HepG2 (cell line): ENCODE data around the gene SLC16A5. TPM values are rescaled to one million over a fixed set of nuclear protein-coding genes. Genes with fewer than 3 reads are reported as not detected.

Experiments used
- CBFB ChIP-seq: sonication (generic); formaldehyde crosslinking; IDR thresholded peaks from 2 replicates; pipeline ENCODE4 v1.4.0; 2020; ENCODE audit warnings: missing genetic modification reagents
- CEBPG ChIP-seq: IDR thresholded peaks from 2 replicates; pipeline ENCODE4 v1.6.1; 2016
- CHCHD3 ChIP-seq: sonication (generic); formaldehyde crosslinking; IDR thresholded peaks from 2 replicates; pipeline ENCODE4 v1.8.0; 2022; ENCODE audit warnings: mild to moderate bottlenecking, missing genetic modification reagents, moderate library complexity
- EEA1 ChIP-seq: sonication (generic); formaldehyde crosslinking; IDR thresholded peaks from 2 replicates; pipeline ENCODE4 v1.5.1; 2020; ENCODE audit warnings: mild to moderate bottlenecking, missing genetic modification reagents, borderline replicate concordance
- GZF1 ChIP-seq: sonication (generic); formaldehyde crosslinking; IDR thresholded peaks from 2 replicates; pipeline ENCODE4 v1.5.1; 2020; ENCODE audit warnings: mild to moderate bottlenecking, missing genetic modification reagents
- HDAC2 ChIP-seq: sonication (generic); formaldehyde crosslinking; IDR thresholded peaks from 2 replicates; pipeline ENCODE4 v1.4.0; 2020; ENCODE audit warnings: missing genetic modification reagents
- IRX3 ChIP-seq: sonication (generic); formaldehyde crosslinking; IDR thresholded peaks from 2 replicates; pipeline ENCODE4 v1.8.1; 2023; ENCODE audit warnings: mild to moderate bottlenecking, low read depth, missing genetic modification reagents, borderline replicate concordance
- KLF6 ChIP-seq: IDR thresholded peaks from 2 replicates; pipeline ENCODE4 v1.8.0; 2016; ENCODE audit warnings: missing biosample characterization, missing genetic modification reagents
- PTBP1 ChIP-seq: fragments of 200-400 bp; formaldehyde crosslinking; IDR thresholded peaks from 2 replicates; pipeline ENCODE4 v1.6.1; 2018; ENCODE audit warnings: low read length, low read depth; ENCODE audit not compliant: poor library complexity, severe bottlenecking
- RBM22 ChIP-seq: fragments of 200-400 bp; formaldehyde crosslinking; optimal IDR thresholded peaks from 2 replicates; pipeline ENCODE3; 2017; ENCODE audit warnings: mild to moderate bottlenecking, low read length, moderate library complexity
- SCMH1 ChIP-seq: sonication (generic); formaldehyde crosslinking; IDR thresholded peaks from 2 replicates; pipeline ENCODE4 v1.9.0; 2021; ENCODE audit warnings: missing genetic modification reagents, mild to moderate bottlenecking, borderline replicate concordance
- SMAD1 ChIP-seq: sonication (generic); formaldehyde crosslinking; IDR thresholded peaks from 2 replicates; pipeline ENCODE4 v1.4.0; 2020; ENCODE audit warnings: missing genetic modification reagents, low read depth, mild to moderate bottlenecking, borderline replicate concordance
- SMAD3 ChIP-seq: sonication (generic); formaldehyde crosslinking; IDR thresholded peaks from 2 replicates; pipeline ENCODE4 v1.4.0; 2020; ENCODE audit warnings: missing genetic modification reagents
- SNAPC2 ChIP-seq: sonication (generic); formaldehyde crosslinking; IDR thresholded peaks from 2 replicates; pipeline ENCODE4 v1.8.1; 2022; ENCODE audit warnings: mild to moderate bottlenecking, missing genetic modification reagents
- SRF ChIP-seq: IDR thresholded peaks from 2 replicates; pipeline ENCODE4 v1.6.1; 2011; ENCODE audit warnings: mild to moderate bottlenecking, low read depth, low read length, moderate library complexity
- YEATS4 ChIP-seq: sonication (generic); formaldehyde crosslinking; IDR thresholded peaks from 2 replicates; pipeline ENCODE4 v1.4.0; 2020; ENCODE audit warnings: missing genetic modification reagents, borderline replicate concordance
- ZNF10 ChIP-seq: sonication (generic); formaldehyde crosslinking; IDR thresholded peaks from 2 replicates; pipeline ENCODE4 v1.4.0; 2020; ENCODE audit warnings: mild to moderate bottlenecking, low read depth, missing genetic modification reagents, borderline replicate concordance
- ZNF12 ChIP-seq: sonication (generic); formaldehyde crosslinking; IDR thresholded peaks from 2 replicates; pipeline ENCODE4 v1.5.0; 2020; ENCODE audit warnings: missing genetic modification reagents
- ZNF260 ChIP-seq: sonication (generic); formaldehyde crosslinking; IDR thresholded peaks from 2 replicates; pipeline ENCODE4 v1.4.0; 2020; ENCODE audit warnings: missing genetic modification reagents, low read depth, mild to moderate bottlenecking, borderline replicate concordance
- ZNF558 ChIP-seq: sonication (generic); formaldehyde crosslinking; IDR thresholded peaks from 2 replicates; pipeline ENCODE4 v1.9.0; 2022; ENCODE audit warnings: mild to moderate bottlenecking, missing genetic modification reagents, borderline replicate concordance
- ZNF564 ChIP-seq: sonication (generic); formaldehyde crosslinking; IDR thresholded peaks from 2 replicates; pipeline ENCODE4 v1.8.1; 2023; ENCODE audit warnings: mild to moderate bottlenecking, missing genetic modification reagents
- ZNF607 ChIP-seq: sonication (generic); formaldehyde crosslinking; IDR thresholded peaks from 2 replicates; pipeline ENCODE4 v1.5.1; 2020; ENCODE audit warnings: missing genetic modification reagents, mild to moderate bottlenecking, borderline replicate concordance
- ZNF678 ChIP-seq: sonication (generic); formaldehyde crosslinking; IDR thresholded peaks from 2 replicates; pipeline ENCODE4 v1.4.0; 2020; ENCODE audit warnings: mild to moderate bottlenecking, missing genetic modification reagents
- ZNF713 ChIP-seq: sonication (generic); formaldehyde crosslinking; IDR thresholded peaks from 2 replicates; pipeline ENCODE4 v1.4.0; 2020; ENCODE audit warnings: mild to moderate bottlenecking, missing genetic modification reagents
- ZNF75D ChIP-seq: sonication (generic); formaldehyde crosslinking; IDR thresholded peaks from 2 replicates; pipeline ENCODE4 v1.8.1; 2023; ENCODE audit warnings: missing genetic modification reagents, mild to moderate bottlenecking, borderline replicate concordance
- polyA plus RNA-seq, 8 experiments: library from polyadenylated mRNA; depleted of rRNA in 3 of 8; stranded (reverse) in 7 of 8; unstranded in 1 of 8; fragments of >200 nt; fragmentation: Illumina TruSeq in 4 of 8; extraction: Trizol in 4 of 8; gene quantifications; 2 replicates each; pipeline versions ENCODE4 v1.2.1 to v1.2.3, GENCODE V29; 2011 to 2016; ENCODE audit warnings: low read depth in 4 of 8, missing spikeins in 1 of 8, mixed read lengths in 1 of 8; ENCODE audit not compliant: insufficient read depth in 1 of 8
- total RNA-seq, 5 experiments: library from RNA; depleted of rRNA; stranded (reverse); fragments of >200 nt; fragmentation: Illumina TruSeq; extraction: Trizol; gene quantifications; 2 replicates each; pipeline ENCODE4 v1.2.3, GENCODE V29; 2016; ENCODE audit warnings: low read depth in 1 of 5
- TF ChIP-seq, protein P1 (sequence below): sonication (generic); formaldehyde crosslinking; IDR thresholded peaks from 2 replicates; pipeline ENCODE4 v1.8.1; 2023; ENCODE audit warnings: mild to moderate bottlenecking, inconsistent platforms, moderate library complexity, missing genetic modification reagents, borderline replicate concordance
- TF ChIP-seq, protein P2 (sequence below): conservative IDR thresholded peaks from 2 replicates; pipeline ENCODE4 v1.6.1; 2018; ENCODE audit warnings: missing genetic modification reagents

SLC16A5 gene
- total and polyA plus RNA-seq, 2 of the 13 experiments (the other 11 are each of a cell fraction or from before 2014, with no cell fraction given) = 0.69 to 5.6 TPM

DNA sequence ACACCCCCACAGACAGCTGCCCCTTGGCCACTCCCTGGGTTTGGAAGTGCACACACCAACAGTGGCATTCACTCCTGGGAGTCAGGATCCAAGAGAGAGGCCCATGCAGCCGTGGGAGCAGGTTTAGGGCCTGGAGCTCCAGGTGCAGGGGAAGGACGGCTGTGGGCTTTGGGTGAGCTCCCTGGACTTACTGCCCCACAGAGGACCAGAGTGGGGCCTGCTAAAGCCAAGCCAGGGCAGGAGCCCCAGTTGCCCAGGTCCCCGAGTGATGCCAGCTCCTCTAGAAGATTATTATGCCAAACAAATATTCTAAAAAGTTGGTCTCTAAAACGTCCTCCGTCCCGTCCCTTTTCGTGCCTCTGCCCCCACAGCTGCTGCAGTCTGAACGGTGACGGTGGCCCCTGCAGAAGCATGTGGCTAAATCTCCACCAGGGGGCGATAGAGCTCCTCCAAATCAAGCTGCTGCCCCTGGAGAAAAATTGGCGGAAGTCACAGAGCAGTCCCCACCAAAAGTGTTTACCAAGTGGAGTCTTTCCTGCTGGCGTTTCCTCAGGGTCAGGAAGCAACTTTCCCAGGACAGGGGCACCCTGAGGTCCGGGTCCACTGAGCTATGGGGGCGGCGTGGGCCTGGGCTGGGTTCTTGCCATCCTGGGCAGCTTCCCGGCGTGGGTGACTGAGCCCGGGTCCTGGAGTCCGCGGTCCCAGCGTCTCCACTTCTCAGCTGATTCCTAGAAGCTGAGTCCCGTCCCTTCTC is 26.2 kb downstream of the SLC16A5 start (continued):
- TF ChIP-seq HDAC2 (CRISPR knock-in tag) (peak; percentile 63; the same call in 1 of the 2 replicates), ZNF558 (CRISPR knock-in tag) (no peak), RBM22 (no peak), SRF (no peak), CEBPG (CRISPR knock-in tag) (0 out of 2 replicates have a peak, but pooled peaks have one; percentile 14), YEATS4 (CRISPR knock-in tag) (no peak), ZNF12 (CRISPR knock-in tag) (no peak), ZNF260 (CRISPR knock-in tag) (no peak), GZF1 (CRISPR knock-in tag) (no peak), ZNF607 (CRISPR knock-in tag) (peak; percentile 55; the same call in 1 of the 2 replicates), ZNF713 (CRISPR knock-in tag) (no peak), SMAD1 (CRISPR knock-in tag) (no peak), SMAD3 (CRISPR knock-in tag) (0 out of 2 replicates have a peak, but pooled peaks have one; percentile 70), PTBP1 (no peak), CHCHD3 (CRISPR knock-in tag) (no peak), KLF6 (CRISPR knock-in tag) (no peak), ZNF678 (0 out of 2 replicates have a peak, but pooled peaks have one; percentile 60), SNAPC2 (CRISPR knock-in tag) (no peak), IRX3 (CRISPR knock-in tag) (no peak), ZNF564 (CRISPR knock-in tag) (no peak), ZNF10 (CRISPR knock-in tag) (no peak), ZNF75D (no peak), EEA1 (CRISPR knock-in tag) (no peak), SCMH1 (CRISPR knock-in tag) (no peak), CBFB (no peak)
- TF ChIP-seq, protein P1, sequence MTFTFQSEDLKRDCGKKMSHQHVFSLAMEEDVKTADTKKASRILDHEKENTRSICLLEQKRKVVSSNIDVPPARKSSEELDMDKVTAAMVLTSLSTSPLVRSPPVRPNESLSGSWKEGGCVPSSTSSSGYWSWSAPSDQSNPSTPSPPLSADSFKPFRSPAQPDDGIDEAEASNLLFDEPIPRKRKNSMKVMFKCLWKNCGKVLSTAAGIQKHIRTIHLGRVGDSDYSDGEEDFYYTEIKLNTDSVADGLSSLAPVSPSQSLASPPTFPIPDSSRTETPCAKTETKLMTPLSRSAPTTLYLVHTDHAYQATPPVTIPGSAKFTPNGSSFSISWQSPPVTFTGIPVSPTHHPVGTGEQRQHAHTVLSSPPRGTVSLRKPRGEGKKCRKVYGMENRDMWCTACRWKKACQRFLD (CRISPR knock-in tag) = no peak
- TF ChIP-seq, protein P2, sequence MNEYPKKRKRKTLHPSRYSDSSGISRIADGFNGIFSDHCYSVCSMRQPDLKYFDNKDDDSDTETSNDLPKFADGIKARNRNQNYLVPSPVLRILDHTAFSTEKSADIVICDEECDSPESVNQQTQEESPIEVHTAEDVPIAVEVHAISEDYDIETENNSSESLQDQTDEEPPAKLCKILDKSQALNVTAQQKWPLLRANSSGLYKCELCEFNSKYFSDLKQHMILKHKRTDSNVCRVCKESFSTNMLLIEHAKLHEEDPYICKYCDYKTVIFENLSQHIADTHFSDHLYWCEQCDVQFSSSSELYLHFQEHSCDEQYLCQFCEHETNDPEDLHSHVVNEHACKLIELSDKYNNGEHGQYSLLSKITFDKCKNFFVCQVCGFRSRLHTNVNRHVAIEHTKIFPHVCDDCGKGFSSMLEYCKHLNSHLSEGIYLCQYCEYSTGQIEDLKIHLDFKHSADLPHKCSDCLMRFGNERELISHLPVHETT = peak; percentile 63; the same call in 1 of the 2 replicates
